Right atrium auricular region (tissue), 2 donors: ENCODE data around the gene POU6F2. TPM values are rescaled to one million over a fixed set of nuclear protein-coding genes. Genes with fewer than 3 reads are reported as not detected.

ENCODE experiments used
- DNase-seq: peaks from one replicate; pipeline ENCODE4 v3.0.0-alpha.2; 2019; ENCODE audit warnings: low spot score
- H3K27ac ChIP-seq, 2 donors: fragments of 200-600 bp; sonication (generic); 1 replicate in 1 of 2; 2 replicates in 1 of 2; pipeline ENCODE4 v1.5.1; 2016 to 2019
- H3K27me3 ChIP-seq, 2 donors: fragments of 200-600 bp; sonication (generic); one replicate each; pipeline versions ENCODE4 v1.5.1 to v1.6.0; 2017 to 2019
- H3K36me3 ChIP-seq: fragments of 200-600 bp; sonication (generic); one replicate; pipeline ENCODE4 v1.5.1; 2016
- H3K4me1 ChIP-seq, 2 donors: fragments of 200-600 bp; sonication (generic); one replicate each; pipeline versions ENCODE4 v1.5.1 to v1.6.0; 2017 to 2019
- H3K4me3 ChIP-seq, 2 donors: fragments of 200-600 bp; sonication (generic); 1 replicate in 1 of 2; 2 replicates in 1 of 2; pipeline ENCODE4 v1.5.1; 2017 to 2019; ENCODE audit warnings: mild to moderate bottlenecking in 1 of 2, moderate library complexity in 1 of 2
- H3K9me3 ChIP-seq, 2 donors: fragments of 200-600 bp; sonication (generic); one replicate each; pipeline ENCODE4 v1.5.1; 2019
- total RNA-seq, 2 donors: library from RNA; depleted of rRNA; stranded (reverse); fragments of >200 nt; gene quantifications; one replicate each; pipeline ENCODE4 v1.1.0, GENCODE V29; 2016
- TF ChIP-seq, protein P1 (sequence below), 2 donors: fragments of 200-600 bp; sonication (generic); IDR thresholded peaks; one replicate each; pipeline ENCODE4 v1.5.1; 2019; ENCODE audit warnings: antibody characterized with exemption in 2 of 2

Gene POU6F2
- total RNA-seq, 2 donors from 2014 or later = 0.85 to 1.5 TPM

DNA sequence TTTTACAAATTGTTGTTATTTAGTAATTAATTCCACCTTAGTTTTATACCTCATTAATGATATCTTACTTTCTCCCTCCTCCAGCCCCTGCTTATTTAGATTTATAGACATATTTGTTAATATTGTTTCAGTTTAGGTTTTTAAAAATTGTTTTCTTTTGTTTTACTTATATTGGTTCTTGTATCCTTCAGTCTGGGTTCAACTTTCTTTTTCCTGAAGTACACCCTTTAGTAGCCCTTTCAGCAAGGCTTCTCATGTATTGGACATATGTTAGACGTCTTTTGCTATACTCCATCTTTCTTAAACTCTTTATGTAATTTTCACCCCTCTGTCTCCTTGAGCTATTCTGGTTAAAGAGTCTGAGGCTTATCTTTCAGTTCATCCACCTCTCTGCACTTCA lies 12.8 kb upstream of the POU6F2 start:
- Histone ChIP-seq H3K27me3 (no peaks in the 10 kb centered on the region), H3K9me3 (peaks cover 0 to 13% of the 10 kb centered on the region in 2 donors), H3K4me3 (no peak overlapping the region), H3K36me3 (no peaks in the 10 kb centered on the region), H3K4me1 (no peaks in the 10 kb centered on the region), H3K27ac (no peak overlapping the region)
- TF ChIP-seq, protein P1, sequence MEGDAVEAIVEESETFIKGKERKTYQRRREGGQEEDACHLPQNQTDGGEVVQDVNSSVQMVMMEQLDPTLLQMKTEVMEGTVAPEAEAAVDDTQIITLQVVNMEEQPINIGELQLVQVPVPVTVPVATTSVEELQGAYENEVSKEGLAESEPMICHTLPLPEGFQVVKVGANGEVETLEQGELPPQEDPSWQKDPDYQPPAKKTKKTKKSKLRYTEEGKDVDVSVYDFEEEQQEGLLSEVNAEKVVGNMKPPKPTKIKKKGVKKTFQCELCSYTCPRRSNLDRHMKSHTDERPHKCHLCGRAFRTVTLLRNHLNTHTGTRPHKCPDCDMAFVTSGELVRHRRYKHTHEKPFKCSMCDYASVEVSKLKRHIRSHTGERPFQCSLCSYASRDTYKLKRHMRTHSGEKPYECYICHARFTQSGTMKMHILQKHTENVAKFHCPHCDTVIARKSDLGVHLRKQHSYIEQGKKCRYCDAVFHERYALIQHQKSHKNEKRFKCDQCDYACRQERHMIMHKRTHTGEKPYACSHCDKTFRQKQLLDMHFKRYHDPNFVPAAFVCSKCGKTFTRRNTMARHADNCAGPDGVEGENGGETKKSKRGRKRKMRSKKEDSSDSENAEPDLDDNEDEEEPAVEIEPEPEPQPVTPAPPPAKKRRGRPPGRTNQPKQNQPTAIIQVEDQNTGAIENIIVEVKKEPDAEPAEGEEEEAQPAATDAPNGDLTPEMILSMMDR (IDR thresholded peaks at IDR 0.05) = no peak
- DNase-seq = no peak

DNA sequence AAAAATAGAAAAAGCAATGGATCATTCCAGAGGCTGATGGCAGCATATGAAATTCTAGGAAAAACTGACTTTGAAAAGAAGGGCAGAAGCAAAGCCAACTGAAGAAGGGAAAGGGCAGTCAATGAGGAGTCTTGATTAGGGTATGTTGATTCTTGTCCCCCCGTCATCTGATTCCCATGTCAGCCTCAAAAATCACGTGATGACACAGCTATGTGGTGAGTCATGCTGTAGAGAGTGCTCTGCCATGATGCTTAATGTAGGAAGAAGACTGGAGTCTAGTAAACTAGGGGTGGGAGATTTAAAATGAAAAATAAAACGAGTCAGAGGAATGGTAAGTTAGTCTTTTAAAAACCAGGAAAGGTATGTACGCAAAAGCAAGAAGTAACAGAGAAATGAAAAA lies 3.9 kb upstream of the POU6F2 start:
- Histone ChIP-seq H3K4me3 (no peak overlapping the region), H3K27me3 (peaks cover 4 to 6% of the 10 kb centered on the region in 2 donors), H3K4me1 (peaks cover 0 to 5% of the 10 kb centered on the region in 2 donors), H3K36me3 (no peaks in the 10 kb centered on the region), H3K9me3 (no peaks in the 10 kb centered on the region), H3K27ac (no peak overlapping the region)
- TF ChIP-seq, protein P1 (IDR thresholded peaks at IDR 0.05) = no peak
- DNase-seq = no peak

DNA sequence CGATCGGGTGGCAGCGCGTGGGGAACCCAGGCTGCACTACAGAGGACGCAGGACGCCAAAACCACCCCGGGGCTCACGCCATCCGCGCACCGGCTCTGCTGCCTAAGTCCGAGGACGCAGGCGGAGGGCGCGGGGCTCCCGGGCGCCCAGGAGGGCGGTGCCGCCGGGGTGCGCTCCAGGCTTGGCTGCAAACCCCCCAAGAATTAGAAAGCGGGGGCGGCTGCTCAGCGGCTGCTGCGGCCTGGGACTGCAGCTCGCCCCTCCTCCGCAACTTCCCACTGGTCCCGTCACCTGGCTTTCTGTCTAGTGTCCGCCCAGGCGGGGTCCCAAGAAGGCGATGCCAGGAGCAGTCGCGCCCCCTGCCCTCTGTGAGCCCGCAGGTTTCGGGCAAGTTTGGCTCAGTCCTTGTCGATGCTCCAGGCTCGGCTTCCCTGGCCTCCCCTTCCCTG lies 1.7 kb upstream of the POU6F2 start:
- TF ChIP-seq, protein P1 (IDR thresholded peaks at IDR 0.05) = no peak
- Histone ChIP-seq H3K9me3 (no peaks in the 10 kb centered on the region), H3K4me1 (peaks cover 0 to 5% of the 10 kb centered on the region in 2 donors), H3K27me3 (peaks cover 4 to 6% of the 10 kb centered on the region in 2 donors), H3K4me3 (peak overlapping the region in 1 of 2 donors; percentile 28), H3K36me3 (no peaks in the 10 kb centered on the region), H3K27ac (no peak overlapping the region)
- no peak for DNase-seq

DNA sequence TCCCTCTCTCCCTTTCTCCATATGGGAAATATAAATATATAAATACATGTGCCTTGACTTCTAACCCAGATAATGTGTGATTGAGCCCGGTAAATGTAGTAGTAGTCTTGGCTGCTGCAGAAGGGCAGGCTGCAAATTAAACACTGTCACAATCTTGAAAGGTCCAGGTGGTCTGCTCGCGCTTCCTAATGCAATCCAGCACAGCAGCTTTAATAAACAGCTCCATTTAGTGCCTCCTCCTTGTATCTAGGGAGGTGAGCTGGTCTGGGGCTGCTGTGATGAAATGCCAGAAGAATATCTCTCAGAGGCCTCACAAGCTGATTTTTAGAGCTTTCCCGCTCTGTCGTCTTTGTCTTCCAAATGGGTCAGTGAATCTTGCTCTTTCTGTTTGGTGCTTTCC lies 782 bp downstream of the POU6F2 start:
- no peak for DNase-seq
- Histone ChIP-seq H3K27ac (no peak overlapping the region), H3K27me3 (peaks cover 4 to 6% of the 10 kb centered on the region in 2 donors), H3K36me3 (no peaks in the 10 kb centered on the region), H3K9me3 (no peaks in the 10 kb centered on the region), H3K4me1 (peaks cover 0 to 5% of the 10 kb centered on the region in 2 donors), H3K4me3 (no peak overlapping the region)
- TF ChIP-seq, protein P1 (IDR thresholded peaks at IDR 0.05) = no peak

DNA sequence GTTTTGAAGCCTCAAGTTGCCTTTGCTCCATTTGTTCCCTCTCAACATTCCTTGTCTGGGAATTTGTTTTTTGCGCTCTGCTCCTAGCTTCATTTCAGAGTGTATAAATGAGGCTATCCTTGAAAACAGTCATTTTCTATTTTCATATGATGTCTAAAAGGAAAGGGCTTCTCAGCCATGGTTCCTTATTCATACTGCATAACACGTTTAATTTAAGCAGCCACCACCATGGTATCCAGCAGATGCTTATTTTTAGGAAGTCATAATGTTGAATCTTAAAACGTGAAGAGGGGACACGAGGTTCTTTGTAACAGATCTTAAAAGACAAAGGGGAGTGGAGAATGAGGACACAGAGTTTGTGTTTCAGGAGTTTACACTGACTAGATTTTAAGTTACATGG lies 14.5 kb downstream of the POU6F2 start:
- Histone ChIP-seq H3K9me3 (no peaks in the 10 kb centered on the region), H3K27ac (no peak overlapping the region), H3K4me1 (no peaks in the 10 kb centered on the region), H3K36me3 (no peaks in the 10 kb centered on the region), H3K4me3 (no peak overlapping the region), H3K27me3 (no peaks in the 10 kb centered on the region)
- TF ChIP-seq, protein P1 (IDR thresholded peaks at IDR 0.05) = no peak
- DNase-seq = no peak

DNA sequence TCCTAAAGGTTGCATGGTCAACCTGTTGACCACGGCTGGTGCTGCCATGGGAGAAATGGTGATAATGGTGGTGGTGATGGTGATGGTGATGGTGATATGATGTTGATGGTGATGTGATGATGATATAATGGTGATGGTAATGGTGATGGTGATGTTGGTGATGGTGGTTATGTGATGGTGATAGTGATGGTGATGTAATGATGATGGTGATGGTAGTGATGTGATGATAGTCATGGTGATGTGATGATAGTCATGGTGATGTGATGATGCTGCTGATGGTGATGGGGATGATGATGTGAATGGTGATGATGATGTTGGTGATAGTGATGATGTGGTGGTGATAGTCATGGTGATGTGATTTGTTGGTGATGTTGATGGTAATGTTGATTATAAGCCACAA lies 23.9 kb downstream of the POU6F2 start:
- H3K27ac ChIP-seq = no peak overlapping the region
- DNase-seq = no peak
- H3K4me1 ChIP-seq = no peaks in the 10 kb centered on the region
- H3K36me3 ChIP-seq = no peaks in the 10 kb centered on the region
- H3K4me3 ChIP-seq = no peak overlapping the region
- H3K9me3 ChIP-seq = no peaks in the 10 kb centered on the region
- TF ChIP-seq, protein P1 (IDR thresholded peaks at IDR 0.05) = no peak
- H3K27me3 ChIP-seq = no peaks in the 10 kb centered on the region
